ENCODE measurements around the gene NCL. TPM values are rescaled to one million over a fixed set of nuclear protein-coding genes. Genes with fewer than 3 reads are reported as not detected.

Gene NCL
- total RNA-seq, 1 experiment from 2014 or later: 1,077 TPM

GRCh38 chr2:231429152-231429551, 35.1 kb downstream of the NCL start:
- ATAC-seq (no peak), DNase-seq (ENCODE audit: low read depth, low spot score) (no peak)
- Histone ChIP-seq H3K9me3 (ENCODE audit: control insufficient read depth in 1 of 2, insufficient read depth in 1 of 2, low read depth in 1 of 2, low read length in 2 of 2) (peaks cover 3 to 14% of the 10 kb centered on the region in 2 experiments; a peak in 1 of 4 replicates), H3K9ac (ENCODE audit: low read length) (no peak overlapping the region), H3K9me2 (ENCODE audit: insufficient read depth) (no peaks in the 10 kb centered on the region), H3K27me3 (ENCODE audit: insufficient read depth, low read length) (no peaks in the 10 kb centered on the region), H3K79me2 (ENCODE audit: insufficient read depth, low read length) (no peaks in the 10 kb centered on the region), H3K4me2 (ENCODE audit: low read length) (no peak overlapping the region), H3K4me1 (ENCODE audit: control insufficient read depth in 1 of 2, insufficient read depth in 2 of 2, low read length in 2 of 2) (peaks cover 0 to 5% of the 10 kb centered on the region in 2 experiments; a peak in 1 of 4 replicates), H2AFZ (ENCODE audit: low read depth, low read length, poor library complexity, severe bottlenecking) (no peak overlapping the region), H3K4me3 (replicated peaks in 1 of 2; ENCODE audit: low read depth in 1 of 2, low read length in 2 of 2) (no peak overlapping the region), H4K20me1 (ENCODE audit: insufficient read depth) (no peaks in the 10 kb centered on the region), H3K36me3 (ENCODE audit: control insufficient read depth in 1 of 2, insufficient read depth in 2 of 2, low read length in 2 of 2) (no peaks in the 10 kb centered on the region), H3K27ac (ENCODE audit: low read depth, low read length) (no peak overlapping the region)
- ChIA-PET CTCF (no interaction called here), POLR2A (no interaction called here), RAD21 (ENCODE audit: low non-redundant PET in 1 of 2, low total read pairs in 2 of 2, uncharacterized antibody in 2 of 2, unreplicated experiment in 2 of 2) (no interaction called here)
- intact Hi-C loops (cut with micrococcal nuclease): no loop called here
- BruUV-seq (replicated peaks): no TSS peak
- TF ChIP-seq EGR1 (IDR thresholded peaks at IDR 0.05; ENCODE audit: low read depth) (no peak), EZH2phosphoT487 (IDR thresholded peaks at IDR 0.05; ENCODE audit: borderline replicate concordance) (no peak), POLR2A (IDR thresholded peaks at IDR 0.05; ENCODE audit: borderline replicate concordance, extremely low read depth, insufficient read depth, insufficient read length) (no peak), ATF3 (IDR thresholded peaks at IDR 0.05) (no peak), ZFX (IDR thresholded peaks at IDR 0.05) (no peak), ZNF274 (IDR thresholded peaks at IDR 0.05; ENCODE audit: low read depth, low read length) (no peak), FOSL1 (IDR thresholded peaks at IDR 0.05; ENCODE audit: low read depth) (no peak), ELF1 (IDR thresholded peaks at IDR 0.05; ENCODE audit: borderline replicate concordance, low read depth) (no peak), EZH2 (IDR thresholded peaks at IDR 0.05) (no peak), RAD21 (IDR thresholded peaks at IDR 0.05; ENCODE audit: low read depth) (no peak), JUND (IDR thresholded peaks at IDR 0.05) (no peak)
- TF ChIP-seq, protein P1, sequence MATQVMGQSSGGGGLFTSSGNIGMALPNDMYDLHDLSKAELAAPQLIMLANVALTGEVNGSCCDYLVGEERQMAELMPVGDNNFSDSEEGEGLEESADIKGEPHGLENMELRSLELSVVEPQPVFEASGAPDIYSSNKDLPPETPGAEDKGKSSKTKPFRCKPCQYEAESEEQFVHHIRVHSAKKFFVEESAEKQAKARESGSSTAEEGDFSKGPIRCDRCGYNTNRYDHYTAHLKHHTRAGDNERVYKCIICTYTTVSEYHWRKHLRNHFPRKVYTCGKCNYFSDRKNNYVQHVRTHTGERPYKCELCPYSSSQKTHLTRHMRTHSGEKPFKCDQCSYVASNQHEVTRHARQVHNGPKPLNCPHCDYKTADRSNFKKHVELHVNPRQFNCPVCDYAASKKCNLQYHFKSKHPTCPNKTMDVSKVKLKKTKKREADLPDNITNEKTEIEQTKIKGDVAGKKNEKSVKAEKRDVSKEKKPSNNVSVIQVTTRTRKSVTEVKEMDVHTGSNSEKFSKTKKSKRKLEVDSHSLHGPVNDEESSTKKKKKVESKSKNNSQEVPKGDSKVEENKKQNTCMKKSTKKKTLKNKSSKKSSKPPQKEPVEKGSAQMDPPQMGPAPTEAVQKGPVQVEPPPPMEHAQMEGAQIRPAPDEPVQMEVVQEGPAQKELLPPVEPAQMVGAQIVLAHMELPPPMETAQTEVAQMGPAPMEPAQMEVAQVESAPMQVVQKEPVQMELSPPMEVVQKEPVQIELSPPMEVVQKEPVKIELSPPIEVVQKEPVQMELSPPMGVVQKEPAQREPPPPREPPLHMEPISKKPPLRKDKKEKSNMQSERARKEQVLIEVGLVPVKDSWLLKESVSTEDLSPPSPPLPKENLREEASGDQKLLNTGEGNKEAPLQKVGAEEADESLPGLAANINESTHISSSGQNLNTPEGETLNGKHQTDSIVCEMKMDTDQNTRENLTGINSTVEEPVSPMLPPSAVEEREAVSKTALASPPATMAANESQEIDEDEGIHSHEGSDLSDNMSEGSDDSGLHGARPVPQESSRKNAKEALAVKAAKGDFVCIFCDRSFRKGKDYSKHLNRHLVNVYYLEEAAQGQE (IDR thresholded peaks at IDR 0.05; ENCODE audit: low read depth): no peak
- TF ChIP-seq, protein P2, sequence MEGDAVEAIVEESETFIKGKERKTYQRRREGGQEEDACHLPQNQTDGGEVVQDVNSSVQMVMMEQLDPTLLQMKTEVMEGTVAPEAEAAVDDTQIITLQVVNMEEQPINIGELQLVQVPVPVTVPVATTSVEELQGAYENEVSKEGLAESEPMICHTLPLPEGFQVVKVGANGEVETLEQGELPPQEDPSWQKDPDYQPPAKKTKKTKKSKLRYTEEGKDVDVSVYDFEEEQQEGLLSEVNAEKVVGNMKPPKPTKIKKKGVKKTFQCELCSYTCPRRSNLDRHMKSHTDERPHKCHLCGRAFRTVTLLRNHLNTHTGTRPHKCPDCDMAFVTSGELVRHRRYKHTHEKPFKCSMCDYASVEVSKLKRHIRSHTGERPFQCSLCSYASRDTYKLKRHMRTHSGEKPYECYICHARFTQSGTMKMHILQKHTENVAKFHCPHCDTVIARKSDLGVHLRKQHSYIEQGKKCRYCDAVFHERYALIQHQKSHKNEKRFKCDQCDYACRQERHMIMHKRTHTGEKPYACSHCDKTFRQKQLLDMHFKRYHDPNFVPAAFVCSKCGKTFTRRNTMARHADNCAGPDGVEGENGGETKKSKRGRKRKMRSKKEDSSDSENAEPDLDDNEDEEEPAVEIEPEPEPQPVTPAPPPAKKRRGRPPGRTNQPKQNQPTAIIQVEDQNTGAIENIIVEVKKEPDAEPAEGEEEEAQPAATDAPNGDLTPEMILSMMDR (IDR thresholded peaks at IDR 0.05 in 2 of 3, conservative IDR thresholded peaks at IDR 0.05 in 1 of 3; ENCODE audit: borderline replicate concordance in 1 of 3, insufficient read depth in 1 of 3, low read depth in 2 of 3, low read length in 2 of 3): no peak

Measured in HCT116 (cell line).